Adrenal gland (tissue), 12 donors: Measurements from ENCODE around the gene IL6. TPM values are rescaled to one million over a fixed set of nuclear protein-coding genes. Genes with fewer than 3 reads are reported as not detected.
A peak's percentile ranks its signal among the peaks of the same experiment; 100 is the strongest.

Experiments used
- DNase-seq, 7 donors: peaks; one replicate each; pipeline ENCODE4 v3.0.0-alpha.2; 2019 to 2020
- H3K27ac ChIP-seq, 5 donors: fragments of 200-600 bp; sonication (generic) in 4 of 5; 1 replicate in 3 of 5; 2 replicates in 2 of 5; pipeline versions ENCODE4 v1.5.1 to v1.8.0; 2016 to 2020; ENCODE audit warnings: mild to moderate bottlenecking in 1 of 5
- H3K27me3 ChIP-seq: fragments of 200-600 bp; 2 replicates; pipeline ENCODE4 v1.8.0; 2021
- H3K36me3 ChIP-seq, 2 donors: fragments of 200-600 bp; replicated peaks in 1 of 2; 1 replicate in 1 of 2; 2 replicates in 1 of 2; pipeline versions ENCODE4 v1.5.1 to v1.8.0; 2018 to 2022
- H3K4me1 ChIP-seq, 2 donors: fragments of 200-600 bp; replicated peaks in 1 of 2; 1 replicate in 1 of 2; 2 replicates in 1 of 2; pipeline versions ENCODE4 v1.5.1 to v1.8.0; 2018 to 2021
- H3K4me3 ChIP-seq, 4 donors: fragments of 200-600 bp; sonication (generic) in 3 of 4; one replicate each; pipeline ENCODE4 v1.5.1; 2016 to 2018
- H3K9me3 ChIP-seq, 3 donors: fragments of 200-600 bp; sonication (generic) in 1 of 3; replicated peaks in 1 of 3; 1 replicate in 2 of 3; 2 replicates in 1 of 3; pipeline versions ENCODE4 v1.5.1 to v1.8.0; 2016 to 2021
- POLR2A ChIP-seq, 2 donors: fragments of 450-650 bp; IDR thresholded peaks; one replicate each; pipeline ENCODE4 v1.6.1; 2017; ENCODE audit warnings: antibody characterized with exemption in 2 of 2, mild to moderate bottlenecking in 2 of 2, moderate library complexity in 1 of 2
- WGBS, 4 donors: extraction: QIAGEN DNeasy Blood & Tissue Kit in 2 of 4; methylation state at CpG; one replicate each; pipeline versions ENCODE4 v1.1.5 to v1.1.7; 2013 to 2017; 5-methylcytosine and 5-hydroxymethylcytosine counted together
- intact Hi-C, 2 donors: fragments of 100-400 bp; cut with DNase I; formaldehyde crosslinking; loops; one replicate each; pipeline versions ENCODE4 v1.14.1 to v1.15.0; 2022 to 2023
- polyA plus RNA-seq, 3 donors: library from polyadenylated mRNA; stranded (reverse); fragments of 200-250 nt in 2 of 3; fragments of 350-450 nt in 1 of 3; fragmentation: Illumina TruSeq in 1 of 3; extraction: RNeasy Lipid Tissue Mini Kit (QIAGEN cat#74804) in 1 of 3; gene quantifications; one replicate each; pipeline ENCODE4 v1.2.3, GENCODE V29; 2013 to 2014
- total RNA-seq, 9 donors: library from RNA; depleted of rRNA in 4 of 9; stranded (reverse); fragments of >200 nt in 4 of 9; fragments of 120-200 nt in 1 of 9; fragmentation: NEBNext Ultra II Directional in 1 of 9; extraction: Animal tissue kit (Norgen Biotek cat#: 25700) in 1 of 9; gene quantifications; one replicate each; pipeline versions ENCODE4 v1.1.0 to v1.2.4, GENCODE V29; 2013 to 2023
- TF ChIP-seq, protein P1 (sequence below), 6 experiments: fragments of 450-650 bp in 4 of 6; fragments of 200-600 bp in 2 of 6; sonication (generic) in 1 of 6; IDR thresholded peaks; 1 replicate in 5 of 6; 2 replicates in 1 of 6; pipeline versions ENCODE4 v1.5.1 to v1.8.0; 2016 to 2021; ENCODE audit warnings: antibody characterized with exemption in 6 of 6, mild to moderate bottlenecking in 2 of 6, moderate library complexity in 1 of 6
- donor health status: healthy with polysubstance abuse.
- donor health status: Bipolar disorder and iron deficiency.
- donor health status: DM: yes; HTN: yes; CAD: no.
- donor health status: DM: no; HTN: no; CAD: no.
- donor health status: DM: no; HTN: no; CAD: no.
- donor health status: DM: yes; HTN: yes; CAD: no.

The IL6 gene
- total and polyA plus RNA-seq, 12 donors: 0.42 to 15.7 (median 1.0) TPM; not detected in 3

DNA sequence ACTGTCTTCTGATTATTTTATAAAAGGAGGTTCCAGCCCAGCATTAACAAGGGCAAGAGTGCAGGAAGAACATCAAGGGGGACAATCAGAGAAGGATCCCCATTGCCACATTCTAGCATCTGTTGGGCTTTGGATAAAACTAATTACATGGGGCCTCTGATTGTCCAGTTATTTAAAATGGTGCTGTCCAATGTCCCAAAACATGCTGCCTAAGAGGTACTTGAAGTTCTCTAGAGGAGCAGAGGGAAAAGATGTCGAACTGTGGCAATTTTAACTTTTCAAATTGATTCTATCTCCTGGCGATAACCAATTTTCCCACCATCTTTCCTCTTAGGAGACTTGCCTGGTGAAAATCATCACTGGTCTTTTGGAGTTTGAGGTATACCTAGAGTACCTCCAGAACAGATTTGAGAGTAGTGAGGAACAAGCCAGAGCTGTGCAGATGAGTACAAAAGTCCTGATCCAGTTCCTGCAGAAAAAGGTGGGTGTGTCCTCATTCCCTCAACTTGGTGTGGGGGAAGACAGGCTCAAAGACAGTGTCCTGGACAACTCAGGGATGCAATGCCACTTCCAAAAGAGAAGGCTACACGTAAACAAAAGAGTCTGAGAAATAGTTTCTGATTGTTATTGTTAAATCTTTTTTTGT, 2.3 kb downstream of the IL6 start:
- Histone ChIP-seq H3K27ac (no peak overlapping the region), H3K27me3 (no peaks in the 10 kb centered on the region), H3K4me3 (no peak overlapping the region), H3K9me3 (no peaks in the 10 kb centered on the region), H3K36me3 (no peaks in the 10 kb centered on the region), H3K4me1 (peaks cover 4 to 9% of the 10 kb centered on the region in 2 donors)
- 88 to 94% (median 90%) methylated on average over 3 of the region's 3 CpGs for WGBS, 4 donors
- intact Hi-C loops: loop anchor here (5.0 to 10.0 kb wide), 3 partner anchors 167 to 325 kb away; no protein-coding TSS in a partner anchor
- TF ChIP-seq, protein P1, sequence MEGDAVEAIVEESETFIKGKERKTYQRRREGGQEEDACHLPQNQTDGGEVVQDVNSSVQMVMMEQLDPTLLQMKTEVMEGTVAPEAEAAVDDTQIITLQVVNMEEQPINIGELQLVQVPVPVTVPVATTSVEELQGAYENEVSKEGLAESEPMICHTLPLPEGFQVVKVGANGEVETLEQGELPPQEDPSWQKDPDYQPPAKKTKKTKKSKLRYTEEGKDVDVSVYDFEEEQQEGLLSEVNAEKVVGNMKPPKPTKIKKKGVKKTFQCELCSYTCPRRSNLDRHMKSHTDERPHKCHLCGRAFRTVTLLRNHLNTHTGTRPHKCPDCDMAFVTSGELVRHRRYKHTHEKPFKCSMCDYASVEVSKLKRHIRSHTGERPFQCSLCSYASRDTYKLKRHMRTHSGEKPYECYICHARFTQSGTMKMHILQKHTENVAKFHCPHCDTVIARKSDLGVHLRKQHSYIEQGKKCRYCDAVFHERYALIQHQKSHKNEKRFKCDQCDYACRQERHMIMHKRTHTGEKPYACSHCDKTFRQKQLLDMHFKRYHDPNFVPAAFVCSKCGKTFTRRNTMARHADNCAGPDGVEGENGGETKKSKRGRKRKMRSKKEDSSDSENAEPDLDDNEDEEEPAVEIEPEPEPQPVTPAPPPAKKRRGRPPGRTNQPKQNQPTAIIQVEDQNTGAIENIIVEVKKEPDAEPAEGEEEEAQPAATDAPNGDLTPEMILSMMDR (IDR thresholded peaks at IDR 0.05): no peak
- no peak for TF ChIP-seq POLR2A (IDR thresholded peaks at IDR 0.05)
- DNase-seq: no peak

GRCh38 chr7:22730066-22730710, 3.2 kb downstream of the IL6 start:
- Histone ChIP-seq H3K4me3 (no peak overlapping the region), H3K4me1 (peaks cover 4 to 9% of the 10 kb centered on the region in 2 donors), H3K9me3 (no peaks in the 10 kb centered on the region), H3K36me3 (no peaks in the 10 kb centered on the region), H3K27ac (no peak overlapping the region), H3K27me3 (no peaks in the 10 kb centered on the region)
- WGBS, 4 donors: 35 to 89% (median 48%) methylated on average over 2 of the region's 2 CpGs
- DNase-seq: no peak
- intact Hi-C loops: no loop called here
- TF ChIP-seq, protein P1 (IDR thresholded peaks at IDR 0.05): no peak
- TF ChIP-seq POLR2A (IDR thresholded peaks at IDR 0.05): no peak

DNA sequence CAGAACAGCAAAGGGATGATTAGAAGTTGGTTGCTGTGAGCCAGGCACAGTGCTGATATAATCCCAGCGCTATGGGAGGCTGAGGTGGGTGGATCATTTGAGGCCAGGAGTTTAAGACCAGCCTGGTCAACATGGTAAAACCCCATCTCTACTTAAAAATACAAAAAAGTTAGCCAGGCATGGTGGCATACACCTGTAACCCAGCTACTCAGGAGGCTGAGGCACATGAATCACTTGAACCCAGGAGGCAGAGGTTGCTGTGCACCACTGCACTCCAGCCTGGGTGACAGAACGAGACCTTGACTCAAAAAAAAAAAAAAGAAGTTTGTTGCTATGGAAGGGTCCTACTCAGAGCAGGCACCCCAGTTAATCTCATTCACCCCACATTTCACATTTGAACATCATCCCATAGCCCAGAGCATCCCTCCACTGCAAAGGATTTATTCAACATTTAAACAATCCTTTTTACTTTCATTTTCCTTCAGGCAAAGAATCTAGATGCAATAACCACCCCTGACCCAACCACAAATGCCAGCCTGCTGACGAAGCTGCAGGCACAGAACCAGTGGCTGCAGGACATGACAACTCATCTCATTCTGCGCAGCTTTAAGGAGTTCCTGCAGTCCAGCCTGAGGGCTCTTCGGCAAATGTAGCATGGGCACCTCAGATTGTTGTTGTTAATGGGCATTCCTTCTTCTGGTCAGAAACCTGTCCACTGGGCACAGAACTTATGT, 4.1 kb downstream of the IL6 start:
- 62 to 73% (median 70%) methylated on average over 5 of the region's 5 CpGs for WGBS, 4 donors
- Histone ChIP-seq H3K4me3 (no peak overlapping the region), H3K27me3 (no peaks in the 10 kb centered on the region), H3K4me1 (peaks cover 4 to 6% of the 10 kb centered on the region in 2 donors), H3K9me3 (no peaks in the 10 kb centered on the region), H3K27ac (no peak overlapping the region), H3K36me3 (no peaks in the 10 kb centered on the region)
- TF ChIP-seq, protein P1 (IDR thresholded peaks at IDR 0.05): no peak
- DNase-seq: peak in 1 of 7 donors; percentile 23
- intact Hi-C loops: no loop called here

GRCh38 chr7:22731766-22732165, 4.8 kb downstream of the IL6 start:
- Histone ChIP-seq H3K4me3 (no peak overlapping the region), H3K36me3 (no peaks in the 10 kb centered on the region), H3K4me1 (peaks cover 0 to 4% of the 10 kb centered on the region in 2 donors), H3K9me3 (no peaks in the 10 kb centered on the region), H3K27me3 (no peaks in the 10 kb centered on the region), H3K27ac (no peak overlapping the region)
- WGBS, 4 donors: 82 to 91% (median 87%) methylated on average over 2 of the region's 2 CpGs
- intact Hi-C loops: no loop called here
- TF ChIP-seq, protein P1 (IDR thresholded peaks at IDR 0.05): no peak
- no peak for TF ChIP-seq POLR2A (IDR thresholded peaks at IDR 0.05)
- DNase-seq: no peak
